ENCODE measurements around the gene NACC2.

GRCh38 chr9:135963338-135963737 lies 131.8 kb downstream of the NACC2 start:
- TF ChIP-seq, protein P1, sequence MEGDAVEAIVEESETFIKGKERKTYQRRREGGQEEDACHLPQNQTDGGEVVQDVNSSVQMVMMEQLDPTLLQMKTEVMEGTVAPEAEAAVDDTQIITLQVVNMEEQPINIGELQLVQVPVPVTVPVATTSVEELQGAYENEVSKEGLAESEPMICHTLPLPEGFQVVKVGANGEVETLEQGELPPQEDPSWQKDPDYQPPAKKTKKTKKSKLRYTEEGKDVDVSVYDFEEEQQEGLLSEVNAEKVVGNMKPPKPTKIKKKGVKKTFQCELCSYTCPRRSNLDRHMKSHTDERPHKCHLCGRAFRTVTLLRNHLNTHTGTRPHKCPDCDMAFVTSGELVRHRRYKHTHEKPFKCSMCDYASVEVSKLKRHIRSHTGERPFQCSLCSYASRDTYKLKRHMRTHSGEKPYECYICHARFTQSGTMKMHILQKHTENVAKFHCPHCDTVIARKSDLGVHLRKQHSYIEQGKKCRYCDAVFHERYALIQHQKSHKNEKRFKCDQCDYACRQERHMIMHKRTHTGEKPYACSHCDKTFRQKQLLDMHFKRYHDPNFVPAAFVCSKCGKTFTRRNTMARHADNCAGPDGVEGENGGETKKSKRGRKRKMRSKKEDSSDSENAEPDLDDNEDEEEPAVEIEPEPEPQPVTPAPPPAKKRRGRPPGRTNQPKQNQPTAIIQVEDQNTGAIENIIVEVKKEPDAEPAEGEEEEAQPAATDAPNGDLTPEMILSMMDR (optimal IDR thresholded peaks at IDR 0.05 in 1 of 3, IDR thresholded peaks at IDR 0.05 in 1 of 3, conservative IDR thresholded peaks at IDR 0.05 in 1 of 3; ENCODE audit: extremely low read depth in 1 of 3, insufficient read depth in 2 of 3, low read length in 3 of 3): no peak
- TF ChIP-seq EZH2 (IDR thresholded peaks at IDR 0.05; ENCODE audit: low read length): no peak
